Keratinocyte (primary cell): Measurements from ENCODE around the gene MAU2.

ENCODE experiments used
- EZH2 ChIP-seq: IDR thresholded peaks from one replicate; pipeline ENCODE4 v1.6.1; 2012; ENCODE audit warnings: inconsistent platforms, mild to moderate bottlenecking, low read length, moderate library complexity
- TF ChIP-seq, protein P1 (sequence below), 3 experiments: IDR thresholded peaks in 1 of 3; conservative IDR thresholded peaks in 1 of 3; optimal IDR thresholded peaks in 1 of 3; 2 replicates in 2 of 3; 3 replicates in 1 of 3; pipeline versions ENCODE3 to v1.5.1; 2011; ENCODE audit warnings: low read length in 3 of 3, mild to moderate bottlenecking in 3 of 3, moderate library complexity in 2 of 3, control low read depth in 1 of 3, inconsistent platforms in 1 of 3; ENCODE audit not compliant: insufficient read depth in 2 of 3; ENCODE audit errors: extremely low read depth in 1 of 3

GRCh38 chr19:19320361-19321140 lies at the start of gene MAU2, which contains the start of gene SUGP1:
- TF ChIP-seq, protein P1, sequence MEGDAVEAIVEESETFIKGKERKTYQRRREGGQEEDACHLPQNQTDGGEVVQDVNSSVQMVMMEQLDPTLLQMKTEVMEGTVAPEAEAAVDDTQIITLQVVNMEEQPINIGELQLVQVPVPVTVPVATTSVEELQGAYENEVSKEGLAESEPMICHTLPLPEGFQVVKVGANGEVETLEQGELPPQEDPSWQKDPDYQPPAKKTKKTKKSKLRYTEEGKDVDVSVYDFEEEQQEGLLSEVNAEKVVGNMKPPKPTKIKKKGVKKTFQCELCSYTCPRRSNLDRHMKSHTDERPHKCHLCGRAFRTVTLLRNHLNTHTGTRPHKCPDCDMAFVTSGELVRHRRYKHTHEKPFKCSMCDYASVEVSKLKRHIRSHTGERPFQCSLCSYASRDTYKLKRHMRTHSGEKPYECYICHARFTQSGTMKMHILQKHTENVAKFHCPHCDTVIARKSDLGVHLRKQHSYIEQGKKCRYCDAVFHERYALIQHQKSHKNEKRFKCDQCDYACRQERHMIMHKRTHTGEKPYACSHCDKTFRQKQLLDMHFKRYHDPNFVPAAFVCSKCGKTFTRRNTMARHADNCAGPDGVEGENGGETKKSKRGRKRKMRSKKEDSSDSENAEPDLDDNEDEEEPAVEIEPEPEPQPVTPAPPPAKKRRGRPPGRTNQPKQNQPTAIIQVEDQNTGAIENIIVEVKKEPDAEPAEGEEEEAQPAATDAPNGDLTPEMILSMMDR (optimal IDR thresholded peaks at IDR 0.05 in 1 of 3, IDR thresholded peaks at IDR 0.05 in 1 of 3, conservative IDR thresholded peaks at IDR 0.05 in 1 of 3; ENCODE audit: extremely low read depth in 1 of 3, insufficient read depth in 2 of 3, low read length in 3 of 3), result peak in 1 of 3 experiments; percentile 15
- TF ChIP-seq EZH2, result no peak
